GM18519 (cell line): Measurements from ENCODE around the gene ANKFY1.
"Not testable (repeated sequence)": the region's sequence is repeated elsewhere in the genome, so short reads cannot be mapped to it uniquely, and the experiment has no call there.

Source experiments
- ATAC-seq: cut with Tn5 transposase; IDR thresholded peaks from one replicate; pipeline ENCODE4 v1.9.1; 2021; ENCODE audit warnings: mild to moderate bottlenecking, moderate library complexity; ENCODE audit not compliant: unreplicated experiment, low FRiP score

Gene ANKFY1

GRCh38 chr17:4221899-4222659 is 41.7 kb downstream of the ANKFY1 start:
- ATAC-seq: no peak

GRCh38 chr17:4221163-4221562 is 42.6 kb downstream of the ANKFY1 start:
- no peak for ATAC-seq

- ATAC-seq: no peak
These were observed 43.1 kb downstream of the ANKFY1 start for GRCh38 chr17:4220655-4221054.

- no peak for ATAC-seq
These were observed 44.5 kb downstream of the ANKFY1 start for GRCh38 chr17:4219241-4219640.

- ATAC-seq: no peak
These were observed 47.8 kb downstream of the ANKFY1 start for GRCh38 chr17:4215882-4216570.

- ATAC-seq: no peak
These were observed 49.6 kb downstream of the ANKFY1 start for GRCh38 chr17:4214157-4214556.

GRCh38 chr17:4209611-4210010 is 54.2 kb downstream of the ANKFY1 start:
- ATAC-seq: no peak

- no peak for ATAC-seq
These were observed 55.5 kb downstream of the ANKFY1 start for GRCh38 chr17:4208238-4208637.

- no peak for ATAC-seq
These were observed 56.8 kb downstream of the ANKFY1 start for GRCh38 chr17:4206962-4207361.

- no peak for ATAC-seq
These were observed 57.9 kb downstream of the ANKFY1 start for GRCh38 chr17:4205917-4206316.

GRCh38 chr17:4204710-4205173 is 59.0 kb downstream of the ANKFY1 start:
- no peak for ATAC-seq

GRCh38 chr17:4204190-4204589 is 59.6 kb downstream of the ANKFY1 start:
- no peak for ATAC-seq

- ATAC-seq: no peak
These were observed 62.6 kb downstream of the ANKFY1 start for GRCh38 chr17:4201226-4201625.

GRCh38 chr17:4199818-4200402 is 63.9 kb downstream of the ANKFY1 start:
- ATAC-seq: no peak

- ATAC-seq: no peak
These were observed 64.8 kb downstream of the ANKFY1 start for GRCh38 chr17:4198995-4199394.

GRCh38 chr17:4195306-4195705 is 68.5 kb downstream of the ANKFY1 start:
- ATAC-seq: no peak

- no peak for ATAC-seq
These were observed 69.0 kb downstream of the ANKFY1 start for GRCh38 chr17:4194796-4195195.

GRCh38 chr17:4190791-4191190 is 73.0 kb downstream of the ANKFY1 start:
- not testable (repeated sequence) for ATAC-seq

- no peak for ATAC-seq
These were observed 74.5 kb downstream of the ANKFY1 start for GRCh38 chr17:4189280-4189679.

- ATAC-seq: no peak
These were observed 75.7 kb downstream of the ANKFY1 start for GRCh38 chr17:4188076-4188475.

GRCh38 chr17:4187076-4187475 is 76.7 kb downstream of the ANKFY1 start:
- no peak for ATAC-seq
